ENCODE results near the gene SEC24C.
"Not testable (repeated sequence)": the region's sequence is repeated elsewhere in the genome, so short reads cannot be mapped to it uniquely, and the experiment has no call there.

SEC24C gene

DNA sequence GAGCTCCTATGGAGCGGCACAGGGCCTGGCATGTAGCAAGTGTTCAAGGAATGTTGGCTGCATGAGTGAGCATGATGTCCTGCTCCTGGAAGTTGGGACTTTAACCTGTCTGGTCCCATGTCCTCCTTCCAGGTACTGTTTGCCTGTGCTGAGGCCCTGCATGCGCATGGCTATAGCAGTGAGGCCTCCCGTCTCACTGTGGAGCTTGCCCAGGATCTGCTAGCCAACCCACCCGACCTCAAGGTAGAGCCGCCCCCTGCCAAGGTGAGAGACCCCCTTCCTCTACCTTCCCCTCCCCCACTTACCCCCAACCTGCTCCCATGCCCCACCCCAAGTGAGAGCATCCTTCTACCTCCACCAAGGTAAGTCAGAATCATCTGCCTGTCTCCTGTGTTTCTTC, 49.3 kb downstream of the SEC24C start:
- DNase-seq (ENCODE audit: low read depth, low spot score): no peak

DNA sequence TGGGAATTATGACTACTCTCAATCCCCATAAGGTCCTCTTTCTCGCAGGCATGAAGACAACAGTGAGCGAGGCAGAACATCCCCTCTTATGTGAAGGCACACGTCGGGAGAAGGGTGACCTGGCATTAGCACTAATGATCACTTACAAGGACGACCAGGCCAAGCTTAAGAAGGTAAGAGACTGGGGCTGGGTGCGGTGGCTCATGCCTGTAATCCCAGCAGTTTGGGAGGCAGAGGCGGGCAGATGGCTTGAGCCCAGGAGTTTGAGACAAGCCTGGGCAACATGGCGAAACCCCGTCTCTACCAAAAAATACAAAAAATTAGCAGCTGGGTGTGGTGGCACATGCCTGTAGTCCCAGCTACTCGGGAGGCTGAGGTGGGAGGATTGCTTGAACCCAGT, 51.3 kb downstream of the SEC24C start:
- DNase-seq (ENCODE audit: low read depth, low spot score): not testable (repeated sequence)

DNA sequence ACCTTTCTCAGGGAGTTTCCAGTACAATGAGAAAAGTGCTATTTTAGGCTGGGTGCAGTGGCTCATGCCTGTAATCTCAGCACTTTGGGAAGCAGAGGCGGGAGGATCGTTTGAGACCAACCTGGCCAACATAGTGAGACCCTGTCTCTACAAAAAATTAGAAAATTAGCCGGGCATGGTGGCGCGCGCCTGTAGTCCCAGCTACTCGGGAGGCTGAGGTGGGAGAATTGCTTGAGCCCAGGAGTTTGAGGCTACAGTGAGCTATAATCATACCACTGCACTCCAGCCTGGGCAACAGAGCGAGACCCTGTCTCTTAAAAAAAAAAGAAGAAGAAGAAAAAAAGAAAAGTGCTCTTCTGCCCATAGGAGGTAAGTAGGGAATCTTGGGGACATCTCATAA, 51.9 kb downstream of the SEC24C start:
- not testable (repeated sequence) for DNase-seq (ENCODE audit: low read depth, low spot score)

DNA sequence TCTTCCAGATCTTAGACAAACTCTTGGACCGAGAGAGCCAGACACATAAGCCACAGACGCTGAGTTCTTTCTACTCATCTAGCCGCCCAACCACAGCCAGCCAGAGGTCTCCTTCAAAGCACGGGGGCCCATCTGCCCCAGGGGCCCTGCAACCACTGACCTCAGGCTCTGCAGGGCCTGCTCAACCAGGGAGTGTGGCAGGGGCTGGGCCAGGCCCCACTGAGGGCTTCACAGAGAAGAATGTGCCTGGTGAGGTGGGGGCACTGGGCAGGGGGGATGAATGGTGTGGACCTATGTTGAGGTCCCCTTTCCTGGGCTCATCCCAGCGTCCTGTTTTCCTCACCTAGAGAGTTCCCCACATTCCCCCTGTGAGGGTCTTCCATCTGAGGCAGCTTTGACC, 52.6 kb downstream of the SEC24C start:
- DNase-seq (ENCODE audit: low read depth, low spot score): no peak

DNA sequence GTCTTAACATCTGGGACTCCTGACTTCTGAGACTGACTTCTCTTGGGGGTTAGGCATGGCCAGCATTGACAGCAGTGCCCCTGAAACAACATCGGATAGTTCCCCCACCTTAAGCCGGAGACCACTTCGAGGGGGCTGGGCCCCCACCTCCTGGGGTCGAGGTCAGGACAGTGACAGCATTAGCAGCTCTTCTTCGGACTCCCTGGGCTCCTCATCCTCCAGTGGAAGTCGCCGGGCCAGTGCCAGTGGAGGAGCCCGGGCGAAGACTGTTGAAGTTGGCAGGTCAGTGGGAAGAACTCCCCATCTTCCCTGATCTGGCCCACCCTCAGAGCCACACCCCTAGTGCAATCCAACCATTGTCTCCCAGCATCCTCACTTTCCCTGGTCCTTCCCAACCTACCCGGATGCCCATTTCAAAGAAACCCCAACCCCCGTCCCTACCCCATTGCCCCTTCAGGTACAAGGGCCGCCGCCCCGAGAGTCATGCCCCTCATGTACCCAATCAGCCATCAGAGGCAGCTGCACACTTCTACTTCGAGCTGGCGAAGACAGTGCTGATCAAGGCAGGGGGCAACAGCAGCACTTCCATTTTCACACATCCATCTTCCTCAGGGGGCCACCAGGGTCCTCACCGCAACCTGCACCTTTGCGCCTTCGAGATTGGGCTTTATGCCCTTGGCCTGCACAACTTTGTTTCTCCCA, 53.3 kb downstream of the SEC24C start:
- no peak for DNase-seq (ENCODE audit: low read depth, low spot score)

DNA sequence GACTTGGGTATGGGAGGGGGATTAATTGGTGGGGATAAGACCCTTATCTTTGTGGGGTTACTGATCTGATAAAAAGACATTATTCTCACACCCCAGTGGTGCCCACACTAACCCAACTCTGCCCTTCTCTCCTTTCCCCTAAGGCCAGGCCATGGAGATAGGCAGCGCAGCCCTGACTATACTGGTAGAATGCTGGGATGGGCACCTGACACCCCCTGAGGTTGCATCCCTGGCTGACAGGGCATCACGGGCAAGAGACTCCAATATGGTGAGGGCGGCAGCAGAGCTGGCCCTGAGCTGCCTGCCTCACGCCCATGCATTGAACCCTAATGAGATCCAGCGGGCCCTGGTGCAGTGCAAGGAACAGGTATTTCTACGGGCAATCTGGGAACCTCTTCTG, 53.9 kb downstream of the SEC24C start:
- no peak for DNase-seq (ENCODE audit: low read depth, low spot score)

DNA sequence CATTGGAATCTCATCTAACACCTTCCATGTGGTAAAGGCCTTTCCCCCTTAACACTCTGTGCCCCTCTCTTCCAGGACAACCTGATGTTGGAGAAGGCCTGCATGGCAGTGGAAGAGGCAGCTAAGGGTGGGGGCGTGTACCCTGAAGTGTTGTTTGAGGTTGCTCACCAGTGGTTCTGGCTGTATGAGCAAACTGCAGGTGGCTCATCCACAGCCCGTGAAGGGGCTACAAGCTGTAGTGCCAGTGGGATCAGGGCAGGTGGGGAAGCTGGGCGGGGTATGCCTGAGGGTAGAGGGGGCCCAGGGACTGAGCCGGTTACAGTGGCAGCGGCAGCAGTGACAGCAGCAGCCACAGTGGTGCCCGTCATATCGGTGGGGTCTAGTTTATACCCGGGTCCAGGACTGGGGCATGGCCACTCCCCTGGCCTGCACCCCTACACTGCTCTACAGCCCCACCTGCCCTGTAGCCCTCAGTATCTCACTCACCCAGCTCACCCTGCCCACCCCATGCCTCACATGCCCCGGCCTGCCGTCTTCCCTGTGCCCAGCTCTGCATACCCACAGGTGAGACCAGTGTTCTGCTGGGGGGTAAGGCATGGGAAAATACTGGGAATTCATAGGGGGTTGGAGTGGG, 54.9 kb downstream of the SEC24C start:
- no peak for DNase-seq (ENCODE audit: low read depth, low spot score)

DNA sequence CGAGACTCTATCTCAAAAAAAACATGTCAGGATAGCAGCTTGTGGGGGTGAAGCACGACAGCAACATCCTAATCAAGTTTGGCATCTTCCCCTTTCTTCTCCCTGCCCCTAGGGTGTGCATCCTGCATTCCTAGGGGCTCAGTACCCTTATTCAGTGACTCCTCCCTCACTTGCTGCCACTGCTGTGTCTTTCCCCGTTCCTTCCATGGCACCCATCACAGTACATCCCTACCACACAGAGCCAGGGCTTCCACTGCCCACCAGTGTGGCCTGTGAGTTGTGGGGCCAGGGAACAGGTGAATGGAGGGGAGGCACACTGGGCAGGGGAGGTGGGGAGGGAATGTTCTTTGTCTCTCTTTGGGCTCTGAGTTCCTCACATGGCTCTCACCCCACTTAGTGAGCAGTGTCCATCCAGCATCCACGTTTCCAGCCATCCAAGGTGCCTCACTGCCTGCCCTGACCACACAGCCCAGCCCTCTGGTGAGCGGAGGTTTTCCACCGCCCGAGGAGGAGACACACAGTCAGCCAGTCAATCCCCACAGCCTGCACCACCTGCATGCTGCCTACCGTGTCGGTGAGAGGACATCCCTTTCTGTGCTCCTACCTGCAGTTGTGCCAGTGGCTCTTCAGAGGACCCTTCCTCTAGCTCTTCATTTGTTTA, 55.9 kb downstream of the SEC24C start:
- no peak for DNase-seq (ENCODE audit: low read depth, low spot score)

DNA sequence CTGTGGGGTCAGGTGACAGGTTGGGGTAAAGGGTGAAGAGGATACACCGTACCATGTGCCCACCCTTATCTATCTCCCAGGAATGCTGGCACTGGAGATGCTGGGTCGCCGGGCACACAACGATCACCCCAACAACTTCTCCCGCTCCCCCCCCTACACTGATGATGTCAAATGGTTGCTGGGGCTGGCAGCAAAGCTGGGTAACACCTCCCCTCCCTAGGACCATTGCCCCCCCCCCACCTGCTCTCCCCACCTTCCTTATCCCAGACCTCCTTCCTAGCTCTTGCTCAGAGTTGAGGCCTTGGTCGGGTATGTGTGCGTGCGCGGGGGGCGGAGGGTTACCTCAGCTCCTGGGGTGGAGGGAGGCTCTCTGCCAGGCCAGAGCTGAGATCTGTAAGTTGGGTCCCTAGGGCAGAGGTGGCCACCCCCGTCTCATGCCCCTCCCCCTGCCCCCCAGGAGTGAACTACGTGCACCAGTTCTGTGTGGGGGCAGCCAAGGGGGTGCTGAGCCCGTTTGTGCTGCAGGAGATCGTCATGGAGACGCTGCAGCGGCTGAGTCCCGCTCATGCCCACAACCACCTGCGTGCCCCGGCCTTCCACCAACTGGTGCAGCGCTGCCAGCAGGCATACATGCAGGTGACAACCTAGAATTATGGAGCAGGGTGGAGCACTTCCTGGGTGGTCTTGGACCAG, 56.5 kb downstream of the SEC24C start:
- DNase-seq (ENCODE audit: low read depth, low spot score): no peak

DNA sequence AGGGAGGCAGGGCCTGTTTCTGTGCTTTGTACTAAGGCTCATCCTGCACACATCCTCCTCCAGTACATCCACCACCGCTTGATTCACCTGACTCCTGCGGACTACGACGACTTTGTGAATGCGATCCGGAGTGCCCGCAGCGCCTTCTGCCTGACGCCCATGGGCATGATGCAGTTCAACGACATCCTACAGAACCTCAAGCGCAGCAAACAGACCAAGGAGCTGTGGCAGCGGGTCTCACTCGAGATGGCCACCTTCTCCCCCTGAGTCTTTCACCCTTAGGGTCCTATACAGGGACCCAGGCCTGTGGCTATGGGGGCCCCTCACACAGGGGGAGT, 57.0 kb downstream of the SEC24C start:
- no peak for DNase-seq (ENCODE audit: low read depth, low spot score)

DNA sequence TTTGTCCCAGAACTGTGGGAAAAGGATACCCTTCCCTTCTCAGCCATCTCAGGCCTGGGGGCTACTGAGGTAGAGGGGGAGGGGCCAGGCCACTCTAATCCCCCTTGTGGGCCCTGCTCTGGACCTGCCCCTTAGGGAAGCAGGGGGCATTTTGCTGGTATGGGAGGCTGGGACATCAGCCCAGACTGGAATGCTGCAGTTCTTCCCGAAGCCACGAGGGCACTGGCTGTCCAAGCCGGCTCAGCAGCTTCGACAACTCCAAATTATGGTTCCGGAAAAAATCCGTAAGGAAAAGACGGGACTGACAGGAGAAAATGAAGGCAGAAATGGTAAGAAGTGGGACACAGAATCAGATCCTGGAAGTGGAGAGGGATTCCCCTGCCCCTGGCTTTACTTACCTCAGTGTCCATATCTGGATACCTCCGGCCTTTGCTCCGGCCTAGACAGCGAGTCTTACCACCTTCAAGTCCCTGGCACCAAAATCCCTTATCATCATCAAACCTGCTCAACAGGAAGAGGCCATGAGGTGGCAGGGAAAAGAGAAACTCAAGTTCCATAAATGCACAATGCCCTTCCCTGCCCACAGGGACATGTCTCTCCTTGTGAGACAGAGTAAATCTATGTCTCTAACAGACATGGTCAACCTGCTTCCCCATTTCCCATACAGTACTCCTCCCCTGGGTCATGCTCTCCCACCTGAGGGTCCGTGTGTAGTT, 58.3 kb downstream of the SEC24C start:
- no peak for DNase-seq (ENCODE audit: low read depth, low spot score)

DNA sequence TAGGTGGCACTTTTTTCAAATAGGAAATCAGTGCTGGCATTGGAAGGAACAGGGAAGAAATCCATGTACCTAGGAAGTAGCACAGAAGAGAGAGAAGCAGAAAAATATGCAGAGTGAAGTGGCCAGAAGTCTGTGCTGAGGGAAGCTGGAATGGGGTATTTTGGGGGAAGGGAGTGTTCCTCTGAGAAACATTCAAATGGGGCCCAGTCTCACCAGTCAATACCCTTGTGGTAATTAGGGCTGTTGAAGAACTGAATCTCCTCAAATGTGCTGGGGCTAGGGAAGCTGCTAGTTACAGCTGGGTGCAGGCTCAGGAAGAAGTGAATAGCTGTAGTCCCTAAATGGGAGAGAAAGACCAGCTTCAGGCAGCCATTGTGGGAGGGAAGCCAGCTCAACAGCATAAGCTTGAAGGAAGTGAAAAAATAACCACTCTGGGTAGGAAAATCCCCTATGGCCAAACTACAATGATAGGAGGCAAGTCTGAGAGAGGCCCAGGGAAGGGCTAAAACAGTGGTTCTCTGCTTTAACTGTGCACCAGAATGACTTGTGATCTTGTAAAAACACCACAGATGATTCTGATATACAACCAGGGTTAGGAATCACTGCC, 59.6 kb downstream of the SEC24C start:
- DNase-seq (ENCODE audit: low read depth, low spot score): no peak

DNA sequence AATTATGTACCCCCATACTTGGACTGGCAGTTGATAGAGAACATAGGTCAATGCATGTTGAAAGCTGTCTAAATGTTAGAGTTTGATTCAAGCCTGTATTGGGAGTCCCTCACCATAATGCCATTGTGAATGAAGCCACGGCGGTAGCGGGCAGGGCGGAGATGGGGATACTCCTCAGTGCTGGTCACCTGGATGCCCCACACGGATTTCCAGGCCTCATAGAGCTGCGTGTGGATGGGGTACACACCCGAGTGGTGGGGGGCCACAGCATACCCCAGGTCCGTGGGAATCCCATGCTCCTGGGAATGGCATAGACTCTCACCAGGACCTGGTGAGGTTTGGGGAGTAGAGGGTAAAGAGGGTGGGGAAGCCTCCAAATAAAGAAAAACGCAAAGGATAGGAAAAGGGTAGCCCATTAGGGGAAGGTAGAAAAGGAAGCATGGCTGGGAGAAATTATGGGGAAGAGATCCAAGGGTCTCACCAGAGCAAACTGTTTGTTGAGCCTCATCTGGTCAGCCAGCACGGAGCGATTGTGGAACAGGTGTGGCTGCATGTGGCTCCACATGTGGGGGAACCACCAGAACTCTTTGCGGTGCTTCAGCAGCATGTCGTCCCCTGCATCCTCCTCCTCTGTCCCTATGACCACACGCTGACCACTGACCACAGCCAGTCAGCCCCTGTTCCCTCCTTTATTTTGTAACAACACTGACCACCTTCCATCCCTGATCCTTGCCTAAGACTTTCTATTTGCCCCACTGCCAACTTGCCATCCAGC, 62.2 kb downstream of the SEC24C start:
- no peak for DNase-seq (ENCODE audit: low read depth, low spot score)

DNA sequence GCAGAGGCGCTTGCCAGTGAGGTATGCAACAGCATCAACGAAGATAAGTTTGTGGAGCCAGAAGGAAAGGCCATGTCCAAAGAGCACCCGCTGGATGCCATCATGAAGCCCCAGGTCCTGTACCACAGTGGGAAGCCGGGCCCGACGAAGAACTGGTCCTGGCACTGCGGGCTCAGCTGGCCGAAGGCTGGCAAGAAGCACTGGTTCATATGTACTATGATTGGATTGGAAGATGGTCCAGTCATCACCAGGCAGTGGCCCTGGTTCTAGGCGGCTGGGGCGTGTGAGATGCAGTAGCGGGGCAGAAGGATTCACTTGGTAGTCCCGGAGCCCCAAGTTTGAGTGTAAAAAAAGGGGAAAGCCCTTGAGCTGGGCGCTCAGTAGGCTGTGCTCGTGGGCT, 63.3 kb downstream of the SEC24C start:
- no peak for DNase-seq (ENCODE audit: low read depth, low spot score)

DNA sequence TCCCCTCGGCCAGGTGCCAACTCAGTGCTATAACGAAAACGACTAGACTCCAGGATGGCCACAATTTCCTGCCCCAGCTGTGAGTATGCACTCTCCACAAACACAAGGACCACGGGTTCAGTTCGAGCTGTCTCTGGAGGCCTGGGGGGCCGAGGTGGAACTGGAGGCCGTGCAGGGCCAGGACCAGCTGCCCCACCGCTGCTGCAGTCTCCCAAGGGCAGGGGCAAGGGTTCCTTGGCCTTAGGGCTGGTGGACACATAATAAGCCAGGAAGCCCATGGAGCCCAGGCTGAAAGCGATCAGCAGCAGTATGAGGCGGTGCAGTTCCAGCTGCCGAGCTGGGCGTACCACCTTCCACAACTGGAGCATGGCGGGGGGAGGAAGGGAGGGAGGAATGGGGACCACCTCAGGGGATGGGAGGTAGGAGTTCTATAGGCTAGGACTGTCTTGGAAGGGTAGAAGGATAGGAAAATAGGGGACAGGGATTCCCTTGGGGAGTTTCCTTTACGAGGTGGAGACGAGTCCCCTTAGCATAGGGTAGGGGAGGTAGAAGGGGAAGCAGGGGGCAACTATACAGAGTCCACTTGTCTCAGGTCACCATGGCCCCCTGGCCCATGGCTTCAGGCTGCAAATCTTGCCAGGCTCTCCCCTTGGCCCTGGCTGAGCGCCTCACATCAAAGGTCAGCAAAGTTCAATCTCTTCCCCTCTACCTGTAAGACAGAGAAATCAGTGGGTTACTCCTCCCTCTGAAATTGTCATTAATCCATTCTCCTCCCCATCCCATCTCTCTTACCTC, 64.0 kb downstream of the SEC24C start:
- no peak for DNase-seq (ENCODE audit: low read depth, low spot score)

DNA sequence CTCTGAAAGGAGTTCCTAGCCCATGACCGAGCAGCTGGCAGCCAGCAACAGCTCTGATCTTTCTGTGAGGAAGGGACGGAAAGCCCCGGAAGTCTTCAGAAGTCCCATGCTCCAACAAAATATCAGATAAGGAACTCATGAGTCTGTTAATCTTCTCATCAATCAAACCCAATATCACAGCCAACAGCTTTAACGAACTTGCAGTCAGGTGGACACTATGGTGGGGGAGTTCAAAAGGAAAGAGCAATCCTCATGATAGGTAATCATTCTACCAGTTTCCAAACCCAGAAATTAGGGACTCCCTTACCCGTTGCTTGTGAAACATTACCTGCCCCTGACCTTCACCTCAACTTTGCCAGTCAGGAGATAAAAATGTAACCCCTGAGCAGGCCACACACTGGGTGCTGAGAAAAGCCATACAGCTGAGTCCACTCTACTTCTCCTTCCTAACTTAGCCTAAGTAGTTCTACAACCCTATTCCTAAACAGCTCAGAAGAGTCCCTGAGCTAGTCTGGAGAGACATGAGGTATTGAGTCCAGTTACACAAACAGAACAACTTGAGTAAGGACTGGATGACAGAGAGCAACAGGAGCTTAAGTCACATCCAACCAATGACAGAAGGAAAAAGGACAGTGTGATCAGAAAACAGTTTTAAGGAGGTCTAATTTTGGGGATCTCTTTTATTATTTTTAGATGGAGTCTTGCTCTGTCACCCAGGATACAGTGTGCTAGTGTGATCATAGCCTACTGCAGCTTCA, 65.1 kb downstream of the SEC24C start:
- no peak for DNase-seq (ENCODE audit: low read depth, low spot score)

DNA sequence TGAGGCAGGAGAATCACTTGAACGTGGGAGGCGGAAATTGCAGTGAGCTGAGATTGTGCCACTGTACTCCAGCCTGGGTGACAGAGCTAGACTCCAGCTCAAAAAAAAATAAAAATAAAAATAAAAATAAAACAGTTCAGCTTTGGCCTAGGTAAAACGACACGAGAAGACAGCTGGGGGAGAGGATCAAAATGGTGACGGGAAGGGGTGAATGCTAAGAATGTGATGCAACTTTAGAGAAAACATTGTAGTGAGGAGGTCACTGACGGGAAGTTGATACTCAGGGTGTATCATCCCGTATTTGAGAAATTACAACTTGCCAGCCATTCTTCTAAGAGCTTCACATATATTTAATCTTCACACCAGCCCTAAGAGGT, 66.2 kb downstream of the SEC24C start:
- DNase-seq (ENCODE audit: low read depth, low spot score): no peak

DNA sequence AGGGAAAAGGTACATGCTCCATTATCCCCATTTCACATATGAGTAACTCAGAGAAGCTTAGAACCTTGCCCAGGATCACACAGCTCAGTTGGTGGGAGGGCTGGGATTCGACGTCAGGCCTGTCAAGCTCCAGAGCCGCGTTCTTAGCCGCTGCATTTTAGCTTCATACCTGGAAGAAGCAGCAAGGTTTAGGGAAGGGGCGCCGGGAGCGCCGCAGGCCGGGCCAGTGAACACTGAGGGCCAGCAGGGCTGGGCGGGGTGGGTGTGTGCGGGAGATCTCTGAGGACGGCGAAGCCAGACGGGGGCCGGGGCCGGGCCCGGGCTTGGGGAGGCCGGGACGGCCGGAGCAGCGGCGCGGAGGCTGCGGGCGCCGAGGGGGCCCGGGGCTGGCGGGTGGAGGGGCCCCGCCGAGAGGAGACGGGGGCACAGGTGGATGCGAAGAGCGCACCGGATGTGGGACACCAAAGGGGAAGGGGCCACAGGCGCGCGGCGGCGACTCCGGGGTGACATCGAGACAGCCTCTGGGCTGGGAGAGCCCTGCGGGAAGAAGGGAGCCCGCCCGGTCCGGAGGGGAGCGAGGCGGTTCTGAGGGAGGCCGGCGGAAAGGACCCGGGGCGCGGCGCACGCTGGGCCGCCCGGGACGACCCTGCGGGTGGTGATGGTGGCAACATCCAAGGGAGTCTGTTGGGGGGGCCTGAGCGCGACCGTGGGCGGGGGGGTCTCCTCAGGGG, 66.7 kb downstream of the SEC24C start:
- DNase-seq (ENCODE audit: low read depth, low spot score): no peak

DNA sequence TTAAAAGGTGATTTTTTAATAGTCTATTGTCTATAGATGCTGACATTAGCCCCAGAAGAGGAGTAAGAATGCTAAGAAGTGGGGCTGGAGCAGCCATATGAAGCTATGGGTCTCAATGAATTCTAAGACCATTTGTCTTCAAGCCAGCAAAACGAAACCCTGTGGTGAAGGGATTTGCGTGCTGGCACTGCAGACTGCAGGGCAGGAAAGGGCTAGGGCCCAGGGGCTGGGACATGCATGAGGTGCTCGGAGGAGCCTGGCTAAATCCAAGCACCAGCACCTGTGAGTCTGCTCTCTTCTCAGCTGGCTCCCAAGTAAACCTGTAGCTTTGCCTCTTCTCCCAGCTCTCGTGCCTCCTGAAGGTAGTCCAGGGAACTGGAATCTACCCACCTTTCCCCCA, 68.5 kb downstream of the SEC24C start:
- DNase-seq (ENCODE audit: low read depth, low spot score): no peak

All from iPS DF 19.7 (cell line).